OCI-LY1 (cell line): ENCODE results near the gene RCN1.

Source experiments
- EZH2 ChIP-seq: fragments of 200-600 bp; sonication (generic), shearing (Covaris generic); IDR thresholded peaks from 2 replicates; pipeline ENCODE4 v1.8.0; 2017; ENCODE audit warnings: borderline replicate concordance, mixed run types, mild to moderate bottlenecking, antibody characterized with exemption, low read length, moderate library complexity, mixed read lengths
- TF ChIP-seq, protein P1 (sequence below): fragments of 200-600 bp; sonication (generic), shearing (Covaris generic); IDR thresholded peaks from 2 replicates; pipeline ENCODE4 v1.5.1; 2017; ENCODE audit warnings: mild to moderate bottlenecking, antibody characterized with exemption, low read length, moderate library complexity, mixed read lengths

DNA sequence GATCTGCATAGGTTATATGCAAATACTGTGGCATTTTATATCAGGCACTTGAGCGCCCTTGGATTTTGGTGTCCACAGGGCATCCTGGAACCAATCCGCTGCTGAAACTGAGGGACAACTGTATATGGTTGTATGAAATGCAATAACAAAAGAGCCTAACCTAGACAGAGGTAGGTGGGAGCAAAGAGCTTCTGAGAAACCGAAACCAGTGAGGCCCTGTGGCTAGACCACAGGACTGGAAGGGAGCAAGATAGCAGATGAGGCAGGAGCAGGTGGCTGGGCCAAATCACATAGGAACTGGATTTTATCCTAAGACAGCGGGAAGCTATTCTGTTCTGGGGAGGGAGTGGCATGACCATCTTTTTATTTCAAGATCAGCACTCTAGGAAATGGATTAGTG is 30.1 kb downstream of the RCN1 start:
- TF ChIP-seq, protein P1, sequence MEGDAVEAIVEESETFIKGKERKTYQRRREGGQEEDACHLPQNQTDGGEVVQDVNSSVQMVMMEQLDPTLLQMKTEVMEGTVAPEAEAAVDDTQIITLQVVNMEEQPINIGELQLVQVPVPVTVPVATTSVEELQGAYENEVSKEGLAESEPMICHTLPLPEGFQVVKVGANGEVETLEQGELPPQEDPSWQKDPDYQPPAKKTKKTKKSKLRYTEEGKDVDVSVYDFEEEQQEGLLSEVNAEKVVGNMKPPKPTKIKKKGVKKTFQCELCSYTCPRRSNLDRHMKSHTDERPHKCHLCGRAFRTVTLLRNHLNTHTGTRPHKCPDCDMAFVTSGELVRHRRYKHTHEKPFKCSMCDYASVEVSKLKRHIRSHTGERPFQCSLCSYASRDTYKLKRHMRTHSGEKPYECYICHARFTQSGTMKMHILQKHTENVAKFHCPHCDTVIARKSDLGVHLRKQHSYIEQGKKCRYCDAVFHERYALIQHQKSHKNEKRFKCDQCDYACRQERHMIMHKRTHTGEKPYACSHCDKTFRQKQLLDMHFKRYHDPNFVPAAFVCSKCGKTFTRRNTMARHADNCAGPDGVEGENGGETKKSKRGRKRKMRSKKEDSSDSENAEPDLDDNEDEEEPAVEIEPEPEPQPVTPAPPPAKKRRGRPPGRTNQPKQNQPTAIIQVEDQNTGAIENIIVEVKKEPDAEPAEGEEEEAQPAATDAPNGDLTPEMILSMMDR, result no peak
- TF ChIP-seq EZH2, result no peak
